HepG2 (cell line): ENCODE results near the gene BCL2L1. TPM values are rescaled to one million over a fixed set of nuclear protein-coding genes. Genes with fewer than 3 reads are reported as not detected.

Experiments used
- ARNT2 ChIP-seq: sonication (generic); formaldehyde crosslinking; IDR thresholded peaks from 2 replicates; pipeline ENCODE4 v1.8.0; 2022; ENCODE audit warnings: mild to moderate bottlenecking, low read depth, missing genetic modification reagents, moderate library complexity
- GPN1 ChIP-seq: sonication (generic); formaldehyde crosslinking; IDR thresholded peaks from 2 replicates; pipeline ENCODE4 v1.5.1; 2020; ENCODE audit warnings: missing genetic modification reagents, borderline replicate concordance
- HNF4A ChIP-seq: sonication (generic); formaldehyde crosslinking; IDR thresholded peaks from 2 replicates; pipeline ENCODE4 v1.4.0; 2020; ENCODE audit warnings: missing genetic modification reagents
- HNF4G ChIP-seq, 2 experiments: sonication (generic) in 1 of 2; formaldehyde crosslinking in 1 of 2; IDR thresholded peaks; 2 replicates each; pipeline versions ENCODE4 v1.4.0 to v1.6.1; 2011 to 2020; ENCODE audit warnings: borderline replicate concordance in 2 of 2, low read depth in 2 of 2, mild to moderate bottlenecking in 2 of 2, low read length in 1 of 2, missing genetic modification reagents in 1 of 2, moderate library complexity in 1 of 2
- KAT7 ChIP-seq: IDR thresholded peaks from 2 replicates; pipeline ENCODE4 v1.6.1; 2018; ENCODE audit warnings: borderline replicate concordance, missing compliant biosample characterization
- KLF13 ChIP-seq: sonication (generic); formaldehyde crosslinking; IDR thresholded peaks from 2 replicates; pipeline ENCODE4 v1.4.0; 2020; ENCODE audit warnings: mild to moderate bottlenecking, missing genetic modification reagents
- MTF2 ChIP-seq: sonication (generic); formaldehyde crosslinking; IDR thresholded peaks from 2 replicates; pipeline ENCODE4 v1.5.0; 2020; ENCODE audit warnings: missing genetic modification reagents, borderline replicate concordance
- MYC ChIP-seq: sonication (generic); formaldehyde crosslinking; IDR thresholded peaks from 2 replicates; pipeline ENCODE4 v1.9.0; 2021; ENCODE audit warnings: missing genetic modification reagents, borderline replicate concordance
- NAIF1 ChIP-seq: sonication (generic); formaldehyde crosslinking; IDR thresholded peaks from 2 replicates; pipeline ENCODE4 v1.5.0; 2020; ENCODE audit warnings: mild to moderate bottlenecking, missing genetic modification reagents, borderline replicate concordance
- NBN ChIP-seq: fragments of 450-650 bp; conservative IDR thresholded peaks from 2 replicates; pipeline ENCODE4 v1.6.1; 2017
- PPARG ChIP-seq: conservative IDR thresholded peaks from 2 replicates; pipeline ENCODE4 v1.6.1; 2016; ENCODE audit warnings: missing biosample characterization, missing genetic modification reagents
- REL ChIP-seq: sonication (generic); formaldehyde crosslinking; conservative IDR thresholded peaks from 2 replicates; pipeline ENCODE4 v1.8.0; 2022; ENCODE audit warnings: mild to moderate bottlenecking, missing genetic modification reagents, moderate library complexity
- U2AF1 ChIP-seq: fragments of 200-400 bp; formaldehyde crosslinking; optimal IDR thresholded peaks from 2 replicates; pipeline ENCODE3; 2017; ENCODE audit warnings: mild to moderate bottlenecking, low read depth, low read length
- ZBTB21 ChIP-seq: sonication (generic); formaldehyde crosslinking; IDR thresholded peaks from 2 replicates; pipeline ENCODE4 v1.4.0; 2020; ENCODE audit warnings: missing genetic modification reagents
- ZBTB34 ChIP-seq: sonication (generic); formaldehyde crosslinking; IDR thresholded peaks from 2 replicates; pipeline ENCODE4 v1.8.0; 2022; ENCODE audit warnings: mild to moderate bottlenecking, missing genetic modification reagents
- ZFYVE20 ChIP-seq: sonication (generic); formaldehyde crosslinking; IDR thresholded peaks from 2 replicates; pipeline ENCODE4 v1.8.0; 2023; ENCODE audit warnings: low read depth, mild to moderate bottlenecking, moderate library complexity, missing genetic modification reagents, borderline replicate concordance
- ZMYM3 ChIP-seq: sonication (generic); formaldehyde crosslinking; IDR thresholded peaks from 2 replicates; pipeline ENCODE4 v1.5.1; 2020; ENCODE audit warnings: mild to moderate bottlenecking, missing genetic modification reagents
- ZNF546 ChIP-seq: sonication (generic); formaldehyde crosslinking; conservative IDR thresholded peaks from 2 replicates; pipeline ENCODE4 v1.8.1; 2023; ENCODE audit warnings: mild to moderate bottlenecking, missing genetic modification reagents
- ZNF781 ChIP-seq: sonication (generic); formaldehyde crosslinking; IDR thresholded peaks from 2 replicates; pipeline ENCODE4 v1.5.1; 2020; ENCODE audit warnings: borderline replicate concordance, mild to moderate bottlenecking, missing genetic modification reagents; ENCODE audit errors: not compliant biosample characterization
- polyA plus RNA-seq, 8 experiments: library from polyadenylated mRNA; depleted of rRNA in 3 of 8; stranded (reverse) in 7 of 8; unstranded in 1 of 8; fragments of >200 nt; fragmentation: Illumina TruSeq in 4 of 8; extraction: Trizol in 4 of 8; gene quantifications; 2 replicates each; pipeline versions ENCODE4 v1.2.1 to v1.2.3, GENCODE V29; 2011 to 2016; ENCODE audit warnings: low read depth in 4 of 8, missing spikeins in 1 of 8, mixed read lengths in 1 of 8; ENCODE audit not compliant: insufficient read depth in 1 of 8
- total RNA-seq, 5 experiments: library from RNA; depleted of rRNA; stranded (reverse); fragments of >200 nt; fragmentation: Illumina TruSeq; extraction: Trizol; gene quantifications; 2 replicates each; pipeline ENCODE4 v1.2.3, GENCODE V29; 2016; ENCODE audit warnings: low read depth in 1 of 5
- TF ChIP-seq, protein P1 (sequence below): IDR thresholded peaks from 2 replicates; pipeline ENCODE4 v1.6.1; 2016; ENCODE audit warnings: missing compliant biosample characterization, missing genetic modification reagents, borderline replicate concordance
- TF ChIP-seq, protein P2 (sequence below): sonication (generic); formaldehyde crosslinking; IDR thresholded peaks from 2 replicates; pipeline ENCODE4 v1.8.0; 2022; ENCODE audit warnings: mild to moderate bottlenecking, missing genetic modification reagents, moderate library complexity
- TF ChIP-seq, protein P3 (sequence below): sonication (generic); formaldehyde crosslinking; IDR thresholded peaks from 2 replicates; pipeline ENCODE4 v1.8.1; 2023; ENCODE audit warnings: missing genetic modification reagents, mild to moderate bottlenecking, borderline replicate concordance
- TF ChIP-seq, protein P4 (sequence below): sonication (generic); formaldehyde crosslinking; conservative IDR thresholded peaks from 2 replicates; pipeline ENCODE4 v1.4.0; 2020; ENCODE audit warnings: missing genetic modification reagents

Gene BCL2L1
- total and polyA plus RNA-seq, 2 of the 13 experiments (the other 11 are each of a cell fraction or from before 2014, with no cell fraction given), result 164 to 258 TPM

GRCh38 chr20:31661625-31662371, 60.9 kb downstream of the BCL2L1 start (continued):
- TF ChIP-seq GPN1 (CRISPR knock-in tag), result no peak
- TF ChIP-seq U2AF1, result peak; percentile 97
- TF ChIP-seq HNF4G (IDR thresholded peaks at IDR 0.05; ENCODE audit: borderline replicate concordance, low read depth, low read length), result no peak
- TF ChIP-seq HNF4G (CRISPR knock-in tag; IDR thresholded peaks at IDR 0.05; ENCODE audit: borderline replicate concordance, low read depth), result peak; percentile 76; the same call in 1 of the 2 replicates
- TF ChIP-seq HNF4A (CRISPR knock-in tag), result no peak
- peak; percentile 15; the same call in 1 of the 2 replicates for TF ChIP-seq ZBTB21 (CRISPR knock-in tag)
- TF ChIP-seq, protein P1, sequence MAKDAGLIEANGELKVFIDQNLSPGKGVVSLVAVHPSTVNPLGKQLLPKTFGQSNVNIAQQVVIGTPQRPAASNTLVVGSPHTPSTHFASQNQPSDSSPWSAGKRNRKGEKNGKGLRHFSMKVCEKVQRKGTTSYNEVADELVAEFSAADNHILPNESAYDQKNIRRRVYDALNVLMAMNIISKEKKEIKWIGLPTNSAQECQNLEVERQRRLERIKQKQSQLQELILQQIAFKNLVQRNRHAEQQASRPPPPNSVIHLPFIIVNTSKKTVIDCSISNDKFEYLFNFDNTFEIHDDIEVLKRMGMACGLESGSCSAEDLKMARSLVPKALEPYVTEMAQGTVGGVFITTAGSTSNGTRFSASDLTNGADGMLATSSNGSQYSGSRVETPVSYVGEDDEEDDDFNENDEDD (CRISPR knock-in tag), result no peak; the same call in none of the 2 replicates
- no peak; the same call in 1 of the 2 replicates for TF ChIP-seq MTF2 (CRISPR knock-in tag)
- TF ChIP-seq MYC (CRISPR knock-in tag), result peak; percentile 58
- TF ChIP-seq, protein P2, sequence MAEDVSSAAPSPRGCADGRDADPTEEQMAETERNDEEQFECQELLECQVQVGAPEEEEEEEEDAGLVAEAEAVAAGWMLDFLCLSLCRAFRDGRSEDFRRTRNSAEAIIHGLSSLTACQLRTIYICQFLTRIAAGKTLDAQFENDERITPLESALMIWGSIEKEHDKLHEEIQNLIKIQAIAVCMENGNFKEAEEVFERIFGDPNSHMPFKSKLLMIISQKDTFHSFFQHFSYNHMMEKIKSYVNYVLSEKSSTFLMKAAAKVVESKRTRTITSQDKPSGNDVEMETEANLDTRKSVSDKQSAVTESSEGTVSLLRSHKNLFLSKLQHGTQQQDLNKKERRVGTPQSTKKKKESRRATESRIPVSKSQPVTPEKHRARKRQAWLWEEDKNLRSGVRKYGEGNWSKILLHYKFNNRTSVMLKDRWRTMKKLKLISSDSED (CRISPR knock-in tag), result no peak
- no peak; the same call in 1 of the 2 replicates for TF ChIP-seq KLF13 (CRISPR knock-in tag)
- TF ChIP-seq PPARG (CRISPR knock-in tag), result peak; percentile 51
- no peak for TF ChIP-seq NBN
- peak; percentile 63; the same call in 1 of the 2 replicates for TF ChIP-seq ARNT2
- no peak for TF ChIP-seq ZFYVE20 (CRISPR knock-in tag)
- TF ChIP-seq KAT7 (CRISPR knock-in tag), result peak; percentile 83
- no peak; the same call in 1 of the 2 replicates for TF ChIP-seq REL
- TF ChIP-seq, protein P3, sequence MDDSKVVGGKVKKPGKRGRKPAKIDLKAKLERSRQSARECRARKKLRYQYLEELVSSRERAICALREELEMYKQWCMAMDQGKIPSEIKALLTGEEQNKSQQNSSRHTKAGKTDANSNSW (CRISPR knock-in tag), result no peak
- TF ChIP-seq, protein P4, sequence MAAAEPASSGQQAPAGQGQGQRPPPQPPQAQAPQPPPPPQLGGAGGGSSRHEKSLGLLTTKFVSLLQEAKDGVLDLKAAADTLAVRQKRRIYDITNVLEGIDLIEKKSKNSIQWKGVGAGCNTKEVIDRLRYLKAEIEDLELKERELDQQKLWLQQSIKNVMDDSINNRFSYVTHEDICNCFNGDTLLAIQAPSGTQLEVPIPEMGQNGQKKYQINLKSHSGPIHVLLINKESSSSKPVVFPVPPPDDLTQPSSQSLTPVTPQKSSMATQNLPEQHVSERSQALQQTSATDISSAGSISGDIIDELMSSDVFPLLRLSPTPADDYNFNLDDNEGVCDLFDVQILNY (CRISPR knock-in tag), result peak; percentile 70; the same call in 1 of the 2 replicates
- TF ChIP-seq ZMYM3 (CRISPR knock-in tag), result peak; percentile 85
- peak; percentile 84 for TF ChIP-seq ZNF781 (CRISPR knock-in tag)
- TF ChIP-seq ZBTB34, result peak; percentile 59; the same call in 1 of the 2 replicates
- TF ChIP-seq NAIF1 (CRISPR knock-in tag), result no peak
- no peak for TF ChIP-seq ZNF546 (CRISPR knock-in tag)
